ENCODE measurements around the gene CHEK2. TPM values are rescaled to one million over a fixed set of nuclear protein-coding genes. Genes with fewer than 3 reads are reported as not detected.

CHEK2 gene
- polyA plus RNA-seq, 1 donor from 2014 or later, result 3.1 TPM

DNA sequence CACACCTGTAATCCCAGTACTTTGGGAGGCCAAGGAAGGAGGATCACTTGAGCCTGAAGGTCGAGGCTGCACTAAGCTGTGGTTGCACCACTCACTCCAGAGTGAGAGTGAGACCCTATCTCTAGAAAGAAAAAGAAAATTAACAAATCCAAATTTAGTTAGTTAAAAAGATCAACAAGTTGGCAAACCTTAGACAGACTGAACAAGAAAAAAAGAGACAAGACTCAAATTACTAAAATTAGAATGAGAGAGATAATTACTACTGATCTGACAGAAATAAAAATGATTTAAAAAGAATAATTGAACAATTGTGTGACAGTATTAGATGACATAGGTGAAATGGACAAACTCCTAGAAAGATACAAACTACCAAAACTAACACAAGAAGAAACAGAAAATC, 13.6 kb downstream of the CHEK2 start:
- Histone ChIP-seq H3K9me3 (ENCODE audit: low read length) (no peaks in the 10 kb centered on the region), H3K79me2 (replicated peaks; ENCODE audit: insufficient read depth, low read length) (no peaks in the 10 kb centered on the region), H3K9me2 (ENCODE audit: insufficient read depth, low read length) (no peaks in the 10 kb centered on the region), H4K20me1 (ENCODE audit: insufficient read depth) (no peaks in the 10 kb centered on the region), H3K4me2 (ENCODE audit: low read length) (no peak overlapping the region), H3F3A (ENCODE audit: insufficient read depth, low read length, poor library complexity, severe bottlenecking) (no peaks in the 10 kb centered on the region), H3K27me3 (ENCODE audit: insufficient read depth, low read depth, low read length) (no peaks in the 10 kb centered on the region), H3K27ac (ENCODE audit: low read length) (no peak overlapping the region), H3K9ac (ENCODE audit: low read length) (no peak overlapping the region), H3K36me3 (ENCODE audit: insufficient read depth, low read length) (no peaks in the 10 kb centered on the region), H3K4me3 (ENCODE audit: low read length) (no peak overlapping the region), H2AFZ (ENCODE audit: low read depth, low read length) (no peak overlapping the region)
- no peak for TF ChIP-seq EP300 (conservative IDR thresholded peaks at IDR 0.05; ENCODE audit: poor library complexity, severe bottlenecking)
- no peak for TF ChIP-seq EZH2 (IDR thresholded peaks at IDR 0.05; ENCODE audit: borderline replicate concordance, insufficient read depth, low read length, poor library complexity, severe bottlenecking)
- no peak for TF ChIP-seq POLR2AphosphoS5 (IDR thresholded peaks at IDR 0.05)
- no peak for TF ChIP-seq MXI1 (conservative IDR thresholded peaks at IDR 0.05; ENCODE audit: poor library complexity, severe bottlenecking)
- TF ChIP-seq TAF1 (IDR thresholded peaks at IDR 0.05; ENCODE audit: low read depth), result no peak
- TF ChIP-seq SMC3 (conservative IDR thresholded peaks at IDR 0.05; ENCODE audit: poor library complexity), result no peak
- TF ChIP-seq, protein P1, sequence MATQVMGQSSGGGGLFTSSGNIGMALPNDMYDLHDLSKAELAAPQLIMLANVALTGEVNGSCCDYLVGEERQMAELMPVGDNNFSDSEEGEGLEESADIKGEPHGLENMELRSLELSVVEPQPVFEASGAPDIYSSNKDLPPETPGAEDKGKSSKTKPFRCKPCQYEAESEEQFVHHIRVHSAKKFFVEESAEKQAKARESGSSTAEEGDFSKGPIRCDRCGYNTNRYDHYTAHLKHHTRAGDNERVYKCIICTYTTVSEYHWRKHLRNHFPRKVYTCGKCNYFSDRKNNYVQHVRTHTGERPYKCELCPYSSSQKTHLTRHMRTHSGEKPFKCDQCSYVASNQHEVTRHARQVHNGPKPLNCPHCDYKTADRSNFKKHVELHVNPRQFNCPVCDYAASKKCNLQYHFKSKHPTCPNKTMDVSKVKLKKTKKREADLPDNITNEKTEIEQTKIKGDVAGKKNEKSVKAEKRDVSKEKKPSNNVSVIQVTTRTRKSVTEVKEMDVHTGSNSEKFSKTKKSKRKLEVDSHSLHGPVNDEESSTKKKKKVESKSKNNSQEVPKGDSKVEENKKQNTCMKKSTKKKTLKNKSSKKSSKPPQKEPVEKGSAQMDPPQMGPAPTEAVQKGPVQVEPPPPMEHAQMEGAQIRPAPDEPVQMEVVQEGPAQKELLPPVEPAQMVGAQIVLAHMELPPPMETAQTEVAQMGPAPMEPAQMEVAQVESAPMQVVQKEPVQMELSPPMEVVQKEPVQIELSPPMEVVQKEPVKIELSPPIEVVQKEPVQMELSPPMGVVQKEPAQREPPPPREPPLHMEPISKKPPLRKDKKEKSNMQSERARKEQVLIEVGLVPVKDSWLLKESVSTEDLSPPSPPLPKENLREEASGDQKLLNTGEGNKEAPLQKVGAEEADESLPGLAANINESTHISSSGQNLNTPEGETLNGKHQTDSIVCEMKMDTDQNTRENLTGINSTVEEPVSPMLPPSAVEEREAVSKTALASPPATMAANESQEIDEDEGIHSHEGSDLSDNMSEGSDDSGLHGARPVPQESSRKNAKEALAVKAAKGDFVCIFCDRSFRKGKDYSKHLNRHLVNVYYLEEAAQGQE (IDR thresholded peaks at IDR 0.05; ENCODE audit: borderline replicate concordance), result no peak
- no peak for TF ChIP-seq CTCF (IDR thresholded peaks at IDR 0.05; ENCODE audit: poor library complexity, severe bottlenecking)
- TF ChIP-seq RAD21 (conservative IDR thresholded peaks at IDR 0.05), result no peak

- H2AFZ ChIP-seq (ENCODE audit: low read depth, low read length), result no peak overlapping the region
- no peak overlapping the region for H3K9ac ChIP-seq (ENCODE audit: low read length)
- H3F3A ChIP-seq (ENCODE audit: insufficient read depth, low read length, poor library complexity, severe bottlenecking), result no peaks in the 10 kb centered on the region
- TF ChIP-seq SMC3 (conservative IDR thresholded peaks at IDR 0.05; ENCODE audit: poor library complexity) (no peak), EP300 (conservative IDR thresholded peaks at IDR 0.05; ENCODE audit: poor library complexity, severe bottlenecking) (no peak), EZH2 (IDR thresholded peaks at IDR 0.05; ENCODE audit: borderline replicate concordance, insufficient read depth, low read length, poor library complexity, severe bottlenecking) (no peak), TAF1 (IDR thresholded peaks at IDR 0.05; ENCODE audit: low read depth) (no peak), RAD21 (conservative IDR thresholded peaks at IDR 0.05) (no peak), POLR2AphosphoS5 (IDR thresholded peaks at IDR 0.05) (no peak), MXI1 (conservative IDR thresholded peaks at IDR 0.05; ENCODE audit: poor library complexity, severe bottlenecking) (no peak), CTCF (IDR thresholded peaks at IDR 0.05; ENCODE audit: poor library complexity, severe bottlenecking) (no peak)
- TF ChIP-seq, protein P1 (IDR thresholded peaks at IDR 0.05; ENCODE audit: borderline replicate concordance), result no peak
- no peaks in the 10 kb centered on the region for H3K9me2 ChIP-seq (ENCODE audit: insufficient read depth, low read length)
- H3K4me3 ChIP-seq (ENCODE audit: low read length), result no peak overlapping the region
- no peaks in the 10 kb centered on the region for H3K36me3 ChIP-seq (ENCODE audit: insufficient read depth, low read length)
- no peak overlapping the region for H3K27ac ChIP-seq (ENCODE audit: low read length)
- no peaks in the 10 kb centered on the region for H3K27me3 ChIP-seq (ENCODE audit: insufficient read depth, low read depth, low read length)
- H4K20me1 ChIP-seq (ENCODE audit: insufficient read depth), result no peaks in the 10 kb centered on the region
- no peaks in the 10 kb centered on the region for H3K9me3 ChIP-seq (ENCODE audit: low read length)
- H3K4me2 ChIP-seq (ENCODE audit: low read length), result no peak overlapping the region
- H3K79me2 ChIP-seq (replicated peaks; ENCODE audit: insufficient read depth, low read length), result no peaks in the 10 kb centered on the region
Observed at GRCh38 chr22:28718044-28718443, 23.6 kb downstream of the CHEK2 start.

All from neural cell (in vitro differentiated cells).